Psoas muscle (tissue), 8 donors: Measurements from ENCODE around the gene FBXL7. TPM values are rescaled to one million over a fixed set of nuclear protein-coding genes. Genes with fewer than 3 reads are reported as not detected.

Experiments
- ATAC-seq, 4 donors: fragments of 200-7000 bp; cut with Tn5 transposase; one replicate each; pipeline ENCODE4 v1.9.1; 2020; ENCODE audit warnings: moderate library complexity in 3 of 4, mild to moderate bottlenecking in 2 of 4
- DNase-seq, 2 donors: peaks; one replicate each; pipeline ENCODE4 v3.0.0-alpha.2; 2020
- H3K27ac ChIP-seq: fragments of 200-600 bp; one replicate; pipeline ENCODE4 v1.8.0; 2022
- H3K27me3 ChIP-seq, 3 donors: fragments of 200-600 bp in 1 of 3; one replicate each; pipeline versions ENCODE4 v1.6.1 to v1.8.0; 2013 to 2022; ENCODE audit warnings: low read length in 2 of 3, mild to moderate bottlenecking in 2 of 3, moderate library complexity in 1 of 3; ENCODE audit not compliant: insufficient read depth in 3 of 3
- H3K36me3 ChIP-seq, 2 donors: fragments of 200-600 bp in 1 of 2; one replicate each; pipeline versions ENCODE4 v1.6.1 to v1.8.0; 2013 to 2022; ENCODE audit warnings: low read depth in 1 of 2, mild to moderate bottlenecking in 1 of 2, moderate library complexity in 1 of 2; ENCODE audit not compliant: insufficient read depth in 1 of 2
- H3K4me1 ChIP-seq: fragments of 200-600 bp; one replicate; pipeline ENCODE4 v1.8.0; 2022
- H3K4me3 ChIP-seq: fragments of 200-600 bp; one replicate; pipeline ENCODE4 v1.8.0; 2022; ENCODE audit warnings: mild to moderate bottlenecking
- H3K9me3 ChIP-seq: fragments of 200-600 bp; one replicate; pipeline ENCODE4 v1.8.0; 2022
- WGBS, 3 donors: extraction: QIAGEN DNeasy Blood & Tissue Kit; methylation state at CpG; one replicate each; pipeline versions ENCODE4 v1.1.6 to v1.1.7; 2013; 5-methylcytosine and 5-hydroxymethylcytosine counted together
- intact Hi-C, 2 donors: fragments of 100-400 bp; cut with DNase I; formaldehyde crosslinking; loops; one replicate each; pipeline versions ENCODE4 v1.11.0 to v1.14.2; 2022
- polyA plus RNA-seq, 3 donors: library from polyadenylated mRNA; stranded (reverse); fragments of 200-250 nt; gene quantifications; one replicate each; pipeline ENCODE4 v1.2.3, GENCODE V29; 2013
- total RNA-seq, 4 donors: library from RNA; stranded (reverse); fragmentation: NEBNext Ultra II Directional in 2 of 4; extraction: Animal tissue kit (Norgen Biotek cat#: 25700) in 2 of 4; gene quantifications; one replicate each; pipeline versions ENCODE4 v1.2.1 to v1.2.4, GENCODE V29; 2021 to 2023
- TF ChIP-seq, protein P1 (sequence below): fragments of 200-600 bp; IDR thresholded peaks from one replicate; pipeline ENCODE4 v1.8.0; 2022; ENCODE audit warnings: antibody characterized with exemption
- donor health status: healthy with polysubstance abuse.
- donor health status: DM: no; HTN: no; CAD: no; lungs with moderate emphysema.
- donor health status: Bipolar disorder and iron deficiency.
- donor health status: healthy.
- donor health status: DM: yes; HTN: yes; CAD: no.
- donor health status: DM: no; HTN: no; CAD: no.
- donor health status: DM: no; HTN: no; CAD: no.
- donor health status: DM: yes; HTN: yes; CAD: no.

FBXL7 gene
- total and polyA plus RNA-seq, 7 donors = 1.6 to 7.5 (median 2.6) TPM

DNA sequence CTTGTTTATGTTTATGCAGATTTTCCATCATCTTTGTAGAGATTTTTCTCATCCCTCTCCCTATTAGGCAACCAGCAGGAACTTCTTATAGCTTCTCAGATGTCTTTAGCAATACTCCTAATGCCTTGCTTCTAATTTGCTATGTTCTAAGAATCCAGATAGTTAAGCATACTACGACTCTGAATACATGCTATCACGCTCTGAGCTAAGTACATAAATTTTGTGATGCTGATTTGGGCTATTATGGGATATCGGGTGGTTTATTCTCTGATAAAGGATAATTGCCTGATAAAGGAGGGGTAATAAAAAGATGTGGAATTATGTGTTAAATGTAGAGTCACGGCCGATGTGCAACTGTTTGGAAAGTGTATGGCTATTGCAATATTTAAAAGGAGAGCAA, 6.5 kb upstream of the FBXL7 start:
- Histone ChIP-seq H3K27ac (no peak overlapping the region), H3K4me3 (no peak overlapping the region), H3K4me1 (no peaks in the 10 kb centered on the region), H3K9me3 (no peaks in the 10 kb centered on the region), H3K27me3 (peaks cover 0 to 4% (median 0%) of the 10 kb centered on the region in 3 donors), H3K36me3 (no peaks in the 10 kb centered on the region)
- 92% methylated on average over 5 of the region's 5 CpGs for WGBS, 3 donors
- DNase-seq = no peak
- ATAC-seq = no peak
- TF ChIP-seq, protein P1, sequence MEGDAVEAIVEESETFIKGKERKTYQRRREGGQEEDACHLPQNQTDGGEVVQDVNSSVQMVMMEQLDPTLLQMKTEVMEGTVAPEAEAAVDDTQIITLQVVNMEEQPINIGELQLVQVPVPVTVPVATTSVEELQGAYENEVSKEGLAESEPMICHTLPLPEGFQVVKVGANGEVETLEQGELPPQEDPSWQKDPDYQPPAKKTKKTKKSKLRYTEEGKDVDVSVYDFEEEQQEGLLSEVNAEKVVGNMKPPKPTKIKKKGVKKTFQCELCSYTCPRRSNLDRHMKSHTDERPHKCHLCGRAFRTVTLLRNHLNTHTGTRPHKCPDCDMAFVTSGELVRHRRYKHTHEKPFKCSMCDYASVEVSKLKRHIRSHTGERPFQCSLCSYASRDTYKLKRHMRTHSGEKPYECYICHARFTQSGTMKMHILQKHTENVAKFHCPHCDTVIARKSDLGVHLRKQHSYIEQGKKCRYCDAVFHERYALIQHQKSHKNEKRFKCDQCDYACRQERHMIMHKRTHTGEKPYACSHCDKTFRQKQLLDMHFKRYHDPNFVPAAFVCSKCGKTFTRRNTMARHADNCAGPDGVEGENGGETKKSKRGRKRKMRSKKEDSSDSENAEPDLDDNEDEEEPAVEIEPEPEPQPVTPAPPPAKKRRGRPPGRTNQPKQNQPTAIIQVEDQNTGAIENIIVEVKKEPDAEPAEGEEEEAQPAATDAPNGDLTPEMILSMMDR = no peak
- intact Hi-C loops = loop anchor here in 1 of 2 donors (10.0 kb wide), 1 partner anchor 301 kb away; no protein-coding TSS in a partner anchor

DNA sequence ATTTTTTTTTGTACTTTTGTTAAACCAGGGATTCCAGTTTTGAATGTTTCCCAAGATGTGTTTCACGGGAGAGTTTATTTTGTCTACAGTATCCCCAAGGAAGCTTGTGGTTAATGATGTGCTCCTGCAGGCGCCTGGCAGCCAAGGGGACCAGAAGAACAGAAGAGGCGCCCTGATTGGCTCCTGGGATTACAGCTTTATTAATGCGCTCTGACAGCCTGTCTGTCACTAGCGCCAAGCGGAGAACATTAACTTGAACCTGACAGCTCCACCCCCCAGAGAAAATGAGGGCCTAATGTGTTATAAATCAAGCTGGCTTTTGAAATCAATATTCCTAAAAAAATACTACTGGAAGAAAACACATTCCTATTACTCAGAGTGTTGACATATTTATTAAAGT, 5.0 kb upstream of the FBXL7 start:
- peaks cover 0 to 8% (median 4%) of the 10 kb centered on the region in 3 donors for H3K27me3 ChIP-seq
- H3K4me3 ChIP-seq = no peak overlapping the region
- H3K4me1 ChIP-seq = no peaks in the 10 kb centered on the region
- DNase-seq = no peak
- no peak for ATAC-seq
- intact Hi-C loops = loop anchor here in 1 of 2 donors (10.0 kb wide), 1 partner anchor 300 kb away; no protein-coding TSS in a partner anchor
- H3K9me3 ChIP-seq = no peaks in the 10 kb centered on the region
- H3K36me3 ChIP-seq = no peaks in the 10 kb centered on the region
- TF ChIP-seq, protein P1 = no peak
- WGBS, 3 donors = 66 to 71% (median 66%) methylated on average over 6 of the region's 6 CpGs
- H3K27ac ChIP-seq = no peak overlapping the region

DNA sequence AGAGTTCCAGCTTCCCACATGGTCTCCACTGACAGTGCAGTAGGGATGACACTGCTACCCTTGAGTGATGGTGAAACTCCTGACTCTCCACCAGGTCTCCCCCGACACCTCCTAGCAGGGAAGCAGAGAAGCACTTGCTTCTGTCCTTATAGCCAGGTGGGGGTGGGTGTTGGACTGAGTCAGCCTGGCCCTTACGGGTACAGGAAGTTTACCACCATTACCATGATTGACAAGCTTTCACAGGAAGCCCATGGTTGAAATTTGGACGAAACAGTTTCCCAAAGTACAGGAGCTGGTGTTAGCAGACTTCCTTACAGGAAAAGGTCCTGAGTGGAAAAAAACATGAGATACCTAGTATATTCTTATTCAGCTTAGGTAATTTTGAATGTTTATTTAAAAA, 3.1 kb upstream of the FBXL7 start:
- peaks cover 0 to 21% (median 4%) of the 10 kb centered on the region in 3 donors for H3K27me3 ChIP-seq
- WGBS, 3 donors = 77 to 81% (median 77%) methylated on average over 3 of the region's 3 CpGs
- no peak overlapping the region for H3K4me3 ChIP-seq
- intact Hi-C loops = loop anchor here in 1 of 2 donors (10.0 kb wide), 1 partner anchor 298 kb away; no protein-coding TSS in a partner anchor
- no peaks in the 10 kb centered on the region for H3K9me3 ChIP-seq
- ATAC-seq = no peak
- H3K36me3 ChIP-seq = no peaks in the 10 kb centered on the region
- H3K4me1 ChIP-seq = no peaks in the 10 kb centered on the region
- no peak for DNase-seq
- TF ChIP-seq, protein P1 = no peak
- no peak overlapping the region for H3K27ac ChIP-seq

DNA sequence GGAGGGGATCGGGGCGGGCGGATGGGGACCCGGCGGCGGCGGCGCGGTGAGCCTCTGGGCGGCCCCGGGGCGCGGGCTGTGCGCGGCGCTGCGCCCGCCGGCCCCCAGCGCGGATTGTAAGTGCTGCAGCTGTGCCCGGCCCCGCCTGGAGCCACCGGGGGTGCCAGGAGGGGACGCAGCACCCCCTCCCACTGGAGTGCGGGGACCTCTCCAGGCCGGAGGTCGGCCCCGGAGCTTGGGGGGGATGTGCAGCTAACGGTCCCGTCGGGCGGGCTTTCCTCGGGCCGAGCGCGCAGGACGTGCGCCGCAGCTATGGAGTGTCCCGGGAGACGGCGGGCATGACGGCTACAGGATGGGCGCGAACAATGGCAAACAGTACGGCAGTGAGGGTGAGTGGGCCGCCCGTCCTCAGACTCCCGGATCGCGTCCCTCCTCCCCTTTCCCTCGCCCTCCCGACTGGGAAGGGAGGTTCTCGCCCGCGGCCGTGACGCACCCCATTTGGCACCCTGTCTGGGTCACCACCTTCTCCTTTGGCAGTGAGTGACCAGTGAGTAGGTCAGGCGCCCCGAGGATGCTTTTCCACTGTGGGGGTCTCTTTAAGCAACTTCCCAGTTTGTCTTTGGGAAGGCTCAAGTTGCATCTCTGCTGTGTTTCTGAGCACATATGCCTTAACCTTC, 483 bp downstream of the FBXL7 start:
- Histone ChIP-seq H3K9me3 (no peaks in the 10 kb centered on the region), H3K4me3 (peak overlapping the region; percentile 69), H3K27me3 (peaks cover 0 to 25% (median 4%) of the 10 kb centered on the region in 3 donors), H3K36me3 (no peaks in the 10 kb centered on the region), H3K4me1 (no peaks in the 10 kb centered on the region), H3K27ac (peak overlapping the region; percentile 68)
- ATAC-seq (peak in 3 of 4 donors; percentile 64 to 72 (median 66)), DNase-seq (peak; percentile 75 to 78)
- intact Hi-C loops = no loop called here
- 0 to 1% (median 1%) methylated on average over 33 to 61 of the region's 61 CpGs for WGBS, 3 donors
- TF ChIP-seq, protein P1 = no peak
